Smooth muscle cell of the brain vasculature (primary cell): Measurements from ENCODE around the gene INTS1.

Experiments
- DNase-seq: peaks from one replicate; pipeline ENCODE4 v3.0.0-alpha.2; 2012; ENCODE audit warnings: low read depth, low spot score

The INTS1 gene

GRCh38 chr7:1464694-1465093, 39.5 kb downstream of the INTS1 start:
- no peak for DNase-seq

- DNase-seq: no peak
These were observed 40.4 kb downstream of the INTS1 start for GRCh38 chr7:1463676-1464223.

- DNase-seq: no peak
These were observed 42.4 kb downstream of the INTS1 start for GRCh38 chr7:1461646-1462375.

DNA sequence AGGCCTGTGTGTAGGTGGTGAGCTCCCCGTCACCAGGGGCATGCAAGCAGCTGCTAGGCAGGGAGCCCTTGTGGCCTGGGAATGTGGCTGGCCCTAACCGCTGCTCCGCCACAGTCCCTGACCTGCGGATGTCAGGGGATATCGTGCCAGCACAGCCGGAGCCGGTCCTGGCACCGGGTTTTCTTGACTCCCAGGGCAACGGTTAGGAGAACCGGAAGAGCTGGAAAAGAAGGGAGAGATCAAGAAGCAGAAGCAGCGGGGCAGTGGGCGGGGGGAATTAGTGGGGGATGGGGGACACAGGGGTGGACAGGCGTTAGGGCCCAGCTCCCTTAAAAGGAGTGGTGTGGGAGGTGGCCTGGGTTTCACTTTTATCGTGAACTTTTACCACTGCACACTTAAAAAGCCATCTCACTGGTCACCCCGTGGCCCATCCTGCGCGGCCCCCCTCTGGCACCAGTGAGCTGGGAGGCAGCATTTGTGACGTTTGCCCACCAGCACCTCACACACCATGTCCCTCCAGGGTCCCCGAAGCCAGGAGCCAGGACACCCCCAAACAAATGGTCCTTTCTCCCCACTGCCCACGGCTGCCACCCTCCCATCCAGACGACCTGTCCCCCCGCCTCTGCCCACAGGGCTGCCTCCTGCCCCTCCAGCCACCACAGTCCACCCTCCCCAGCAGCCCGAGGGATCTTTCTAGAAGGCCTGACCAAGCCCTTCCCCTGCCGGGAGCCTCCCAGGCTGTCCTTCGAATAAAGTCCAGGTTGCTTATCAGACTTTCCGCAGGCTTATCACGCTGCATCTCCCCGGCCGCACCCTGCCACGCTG, 43.2 kb downstream of the INTS1 start:
- DNase-seq: no peak

DNA sequence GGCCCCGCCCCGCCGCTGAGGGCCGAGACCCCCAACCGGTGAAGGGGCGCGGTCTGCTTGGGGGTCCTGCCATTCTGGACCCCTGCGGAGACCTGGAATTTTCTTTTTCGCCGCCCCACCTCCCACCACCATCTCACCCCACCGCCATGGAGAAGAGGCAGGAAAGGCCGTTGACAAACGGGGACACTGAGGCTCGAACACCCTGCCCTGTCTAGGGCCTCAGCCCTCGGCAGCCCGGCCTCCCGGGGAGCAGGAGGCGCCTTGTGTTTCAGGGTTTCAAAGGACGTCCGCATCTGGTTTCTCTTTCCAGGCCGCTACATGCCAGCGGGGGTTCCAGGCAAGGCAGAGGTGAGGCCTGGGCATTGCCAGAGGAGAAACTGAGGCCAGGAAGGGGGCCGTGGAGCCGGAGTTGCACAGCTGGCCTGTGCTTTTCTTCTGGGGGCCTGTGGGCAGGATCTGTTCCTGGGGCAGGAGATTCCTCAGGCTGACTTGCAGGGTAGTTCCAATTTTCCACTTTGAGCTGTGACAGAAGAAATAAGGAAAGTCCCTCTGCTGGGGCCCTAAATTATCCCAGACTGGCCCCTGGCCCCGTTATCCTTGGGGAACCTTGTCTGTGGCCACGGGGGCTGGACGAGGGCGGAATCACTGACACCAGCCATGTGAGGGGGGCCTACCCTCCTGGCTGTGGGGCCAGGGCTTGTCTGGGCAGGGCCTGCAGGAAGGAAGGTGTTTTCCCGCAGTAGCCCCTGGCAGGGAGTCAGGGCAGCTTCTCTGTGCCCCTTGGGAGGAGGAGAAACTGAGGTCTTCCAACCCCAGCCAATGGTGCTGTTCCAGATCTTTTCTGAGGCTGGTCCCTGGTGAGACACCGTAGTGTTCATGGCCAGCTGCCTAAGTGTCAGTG, 44.0 kb downstream of the INTS1 start:
- no peak for DNase-seq

DNA sequence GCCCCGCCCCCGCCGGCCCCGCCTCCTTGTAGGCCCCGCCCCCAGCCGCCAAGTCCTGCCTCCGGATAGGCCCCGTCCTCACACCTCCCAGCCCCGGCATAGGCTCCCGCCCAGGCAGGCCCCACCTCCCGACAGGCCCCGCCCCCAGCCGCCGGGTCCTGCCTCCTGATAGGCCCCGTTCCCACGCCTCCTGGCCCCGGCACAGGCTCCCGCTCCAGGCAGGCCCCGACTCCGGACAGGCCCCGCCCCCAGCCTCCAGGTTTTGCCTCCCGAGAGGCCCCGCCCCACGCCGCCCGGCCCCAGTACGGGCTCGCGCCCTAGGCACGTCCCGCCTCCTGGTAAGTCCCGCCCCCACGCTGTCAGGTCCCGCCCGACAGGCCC, 44.7 kb downstream of the INTS1 start:
- DNase-seq: peak; percentile 94

DNA sequence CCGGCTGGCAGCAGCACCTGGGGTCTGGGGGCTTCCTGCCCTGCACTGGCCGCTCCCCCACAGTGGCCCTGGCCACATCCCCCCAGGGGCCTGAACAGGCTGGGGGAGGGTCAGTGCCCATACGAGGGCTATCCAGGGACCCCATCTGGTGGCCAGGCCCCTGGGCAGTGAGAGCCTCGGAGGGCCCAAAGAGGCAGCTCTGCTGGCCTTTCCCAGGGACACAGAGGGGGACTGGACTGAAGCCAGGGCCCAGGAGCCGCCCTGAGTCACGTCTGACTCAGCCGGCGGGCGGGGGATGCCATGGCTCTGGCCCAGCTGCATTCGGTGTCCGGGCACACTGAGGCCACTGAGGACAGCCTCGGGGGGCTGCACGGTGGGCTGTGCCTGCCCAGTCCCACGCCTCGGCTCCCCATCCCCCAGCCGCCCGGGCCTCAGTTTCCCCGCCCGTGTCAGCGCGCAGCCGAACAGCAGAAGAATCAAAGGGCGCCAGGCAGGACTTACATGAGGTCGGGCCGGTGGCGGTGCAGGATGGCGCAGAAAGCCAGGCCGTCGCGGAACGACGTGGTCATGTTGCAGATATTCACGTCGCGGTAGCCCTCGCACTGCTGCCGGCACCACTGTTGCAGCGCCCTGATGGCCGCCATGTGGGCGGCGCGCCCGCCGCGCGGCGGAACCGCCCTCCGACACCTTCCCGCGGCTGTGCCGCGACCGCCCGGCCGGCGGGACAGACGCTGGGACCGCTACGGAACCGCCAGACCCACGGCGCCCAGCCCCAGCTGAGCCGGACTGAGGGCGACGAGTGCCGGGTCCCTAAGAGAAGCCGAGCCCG, 45.3 kb downstream of the INTS1 start, which contains the start of gene MICALL2:
TSS of gene MICALL2 (minus strand) at position 788 of the 829 bp plus-strand sequence. CDS start at position 644, 144 bp downstream.
- peak; percentile 70 for DNase-seq

GRCh38 chr7:1457949-1458682, 46.1 kb downstream of the INTS1 start:
- no peak for DNase-seq

DNA sequence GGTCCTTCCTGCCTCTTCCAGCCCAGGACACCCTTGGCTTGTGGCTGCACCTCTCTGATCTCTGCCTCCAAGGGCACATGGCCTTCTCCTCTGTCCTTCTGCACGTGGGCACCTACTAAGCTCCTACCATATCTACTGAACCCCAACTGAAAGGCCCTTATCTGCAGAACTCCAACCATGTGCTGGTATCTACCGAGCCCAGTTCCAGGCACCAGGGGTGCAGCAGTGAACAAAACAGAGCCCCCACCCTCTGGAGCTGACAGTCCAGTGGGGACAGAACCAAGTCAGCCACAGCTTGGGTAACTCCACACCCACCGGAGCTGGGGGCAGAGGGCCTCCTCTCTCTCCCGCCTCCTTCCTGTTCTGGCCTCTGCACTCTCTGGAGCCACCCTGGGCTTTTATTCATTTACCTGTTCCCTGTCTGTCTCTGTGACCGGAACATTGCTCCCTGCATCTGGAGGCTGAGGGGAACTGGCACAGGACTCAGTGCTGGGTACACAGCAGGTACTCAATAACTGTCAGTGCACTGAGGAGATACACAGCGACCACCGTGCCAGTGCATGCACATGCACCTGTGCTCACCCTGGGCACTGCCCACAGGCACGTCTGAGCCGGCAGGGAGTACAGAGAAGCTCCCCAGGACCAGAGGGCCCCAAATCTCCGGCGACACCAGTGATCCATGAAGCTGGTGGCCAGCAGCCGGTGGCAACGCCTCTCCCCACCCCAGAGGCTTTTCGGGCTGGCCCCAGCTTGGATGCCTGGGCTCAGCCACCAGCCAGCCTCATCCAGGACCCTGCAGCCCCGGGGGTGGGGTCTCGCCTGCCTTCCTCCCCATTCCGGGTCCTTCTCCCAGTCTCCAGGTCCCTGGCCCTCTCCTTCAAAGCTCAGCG, 46.9 kb downstream of the INTS1 start:
- no peak for DNase-seq

DNA sequence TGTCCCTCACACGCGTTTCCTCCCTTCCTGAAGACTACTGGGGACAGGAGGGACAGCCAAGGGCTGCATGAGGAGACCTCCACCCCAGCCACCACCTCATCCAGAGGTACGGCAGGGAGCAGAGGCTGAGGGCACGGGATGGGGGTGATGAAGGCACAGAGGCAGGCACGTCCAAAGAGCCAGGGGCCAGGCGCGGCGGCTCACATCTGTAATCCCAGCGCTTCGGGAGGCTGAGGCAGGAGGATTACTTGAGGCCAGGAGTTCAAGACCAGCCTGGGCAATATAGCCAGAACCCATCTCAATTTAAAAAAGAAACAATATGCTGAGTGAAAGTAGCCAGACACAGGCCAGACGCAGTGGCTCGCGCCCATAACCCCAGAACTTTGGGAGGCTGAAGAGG, 48.2 kb downstream of the INTS1 start:
- DNase-seq: no peak

DNA sequence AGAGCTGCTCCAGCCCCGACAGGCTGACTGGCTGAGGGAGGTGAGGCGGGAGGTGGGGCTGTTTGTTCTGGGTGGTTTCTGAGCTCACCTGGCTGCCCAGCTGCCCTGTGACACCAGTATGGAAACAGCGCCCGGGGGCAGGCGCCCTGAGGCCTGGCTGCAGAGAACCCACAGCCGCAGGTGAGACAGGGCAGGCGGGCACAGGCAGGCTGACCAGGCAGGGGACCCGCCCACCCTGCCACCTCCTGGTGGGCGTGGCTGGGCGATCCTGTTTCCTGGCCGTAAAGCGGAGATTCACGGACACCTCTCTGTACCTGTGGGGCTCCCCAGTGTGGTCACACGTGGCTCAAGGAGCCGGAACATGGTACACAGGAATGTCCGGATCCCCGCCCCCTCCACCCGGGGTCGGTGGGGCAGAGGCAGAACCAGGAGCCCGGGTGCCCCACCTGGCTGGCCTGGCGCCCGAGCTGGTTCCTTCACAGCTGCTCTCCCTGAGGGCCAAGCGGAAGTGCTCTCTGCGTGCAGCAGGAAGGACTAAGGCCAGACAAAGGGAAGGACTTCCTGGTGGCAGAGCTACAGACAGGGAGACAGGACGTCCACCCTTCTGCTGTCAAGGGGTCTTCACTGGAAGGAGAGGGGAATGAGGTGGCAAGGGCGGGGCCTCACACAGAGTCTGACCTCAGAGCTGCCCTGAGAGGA, 48.8 kb downstream of the INTS1 start:
- no peak for DNase-seq

DNA sequence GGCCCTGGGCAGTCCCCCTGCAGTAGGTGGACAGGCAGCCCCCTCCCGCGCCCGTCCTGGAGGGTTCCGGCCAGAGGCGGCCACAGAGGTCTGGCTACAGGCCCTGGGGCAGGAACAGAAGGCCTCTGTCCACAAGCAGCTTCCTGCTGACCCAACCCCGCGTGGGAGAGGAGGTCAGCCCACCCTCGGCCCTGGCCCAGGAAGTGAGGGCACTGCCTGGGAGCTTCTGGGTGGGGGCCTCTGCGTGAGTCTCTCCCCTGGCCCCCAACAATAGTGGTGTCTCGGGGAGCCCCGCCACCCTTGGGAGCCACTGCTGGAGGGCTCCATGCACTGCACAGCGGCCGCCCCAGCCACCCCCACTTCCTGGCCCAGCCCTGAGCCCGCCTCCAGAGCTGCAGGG, 49.6 kb downstream of the INTS1 start:
- DNase-seq: no peak

DNA sequence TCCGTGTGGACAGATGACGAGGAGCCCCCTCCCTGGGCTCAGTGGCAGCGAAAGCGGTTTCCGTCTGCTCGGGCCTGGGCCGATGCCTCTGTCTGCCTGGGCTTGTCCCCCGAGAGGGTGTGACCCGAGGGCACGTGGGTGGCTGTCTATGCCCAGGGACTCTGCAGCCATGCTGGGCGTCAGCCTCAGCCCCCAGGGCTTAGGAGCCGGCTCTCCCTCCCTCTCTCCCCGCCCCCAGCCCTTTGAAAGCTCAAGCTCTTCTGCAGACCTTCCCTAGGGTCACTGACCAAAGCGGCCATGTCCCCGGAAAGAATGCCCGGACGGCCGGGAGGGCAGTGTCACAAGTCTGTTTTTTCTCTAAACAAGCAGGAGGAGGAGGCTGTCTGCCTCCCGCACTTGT, 52.0 kb downstream of the INTS1 start:
- no peak for DNase-seq

- no peak for DNase-seq
These were observed 53.2 kb downstream of the INTS1 start for GRCh38 chr7:1450987-1451386.

GRCh38 chr7:1450431-1450830, 53.8 kb downstream of the INTS1 start:
- no peak for DNase-seq

GRCh38 chr7:1449951-1450350, 54.2 kb downstream of the INTS1 start:
- DNase-seq: no peak

DNA sequence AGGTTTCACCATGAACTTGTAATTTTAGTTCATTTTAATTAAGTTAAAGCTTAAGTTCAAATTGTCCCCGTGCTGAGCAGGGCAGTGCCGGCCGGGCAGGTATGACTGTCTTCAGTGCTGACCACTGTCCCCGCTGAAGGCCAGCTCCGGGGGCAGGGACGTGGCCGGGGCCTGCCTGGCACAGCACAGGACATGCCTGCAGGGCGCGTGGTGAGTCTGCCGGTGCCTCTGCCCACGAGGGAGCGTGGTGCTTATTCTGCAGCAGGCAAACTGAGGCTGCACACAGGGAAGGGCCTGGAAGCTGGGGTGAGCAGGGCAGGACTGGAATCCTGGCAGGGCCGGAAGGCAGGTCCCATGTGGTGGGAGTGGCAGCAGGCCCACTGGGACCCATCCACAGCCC, 54.7 kb downstream of the INTS1 start:
- DNase-seq: no peak

DNA sequence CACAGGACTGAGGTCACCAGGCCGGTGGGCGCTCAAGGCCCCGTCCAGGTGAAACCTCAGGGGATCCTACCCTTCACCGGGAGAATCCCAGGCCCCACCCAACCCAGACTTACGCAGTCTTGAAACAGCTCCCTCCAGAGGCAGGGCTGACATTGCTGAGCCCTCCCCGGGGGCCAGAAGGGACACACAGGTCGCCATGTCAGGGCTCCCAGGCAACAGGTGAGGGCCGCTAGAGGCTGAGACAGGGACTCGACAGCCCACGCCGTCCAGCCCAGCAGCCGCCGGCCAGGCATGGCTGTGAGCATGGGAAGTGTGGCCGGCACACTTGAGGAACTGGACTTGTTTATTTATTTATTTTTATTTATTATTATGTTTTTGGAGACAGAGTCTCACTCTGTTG, 55.2 kb downstream of the INTS1 start:
- no peak for DNase-seq
